Middle frontal gyrus (tissue), 1 donor: ENCODE measurements around the gene AGMO.

Experiments
- DNase-seq: peaks from one replicate; pipeline ENCODE4 v3.0.0-alpha.2; 2015; ENCODE audit warnings: low spot score; ENCODE audit errors: extremely low spot score

Gene AGMO

DNA sequence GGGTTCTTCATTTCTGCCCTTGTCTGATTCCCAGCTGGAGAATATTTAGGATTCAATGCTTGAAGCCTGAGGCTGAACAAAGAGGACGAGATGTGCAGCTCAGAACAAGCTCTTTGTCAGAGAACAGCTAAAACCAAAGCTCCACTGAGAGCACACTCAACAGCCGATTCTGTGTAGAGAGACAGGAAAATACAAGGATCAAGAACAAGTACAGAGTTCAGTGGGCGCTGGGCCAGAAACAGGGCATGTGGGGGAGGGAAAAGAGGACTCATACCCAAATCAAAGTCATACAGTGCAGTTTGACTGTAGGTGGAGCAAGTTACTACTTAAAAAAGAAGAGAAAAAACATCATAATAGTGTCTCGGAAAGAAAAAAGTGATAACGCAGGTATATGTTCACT lies at the start of gene AGMO:
AGMO (minus strand) TSS at position 181 of the 400 bp plus-strand sequence.
- DNase-seq: peak; percentile 28

DNA sequence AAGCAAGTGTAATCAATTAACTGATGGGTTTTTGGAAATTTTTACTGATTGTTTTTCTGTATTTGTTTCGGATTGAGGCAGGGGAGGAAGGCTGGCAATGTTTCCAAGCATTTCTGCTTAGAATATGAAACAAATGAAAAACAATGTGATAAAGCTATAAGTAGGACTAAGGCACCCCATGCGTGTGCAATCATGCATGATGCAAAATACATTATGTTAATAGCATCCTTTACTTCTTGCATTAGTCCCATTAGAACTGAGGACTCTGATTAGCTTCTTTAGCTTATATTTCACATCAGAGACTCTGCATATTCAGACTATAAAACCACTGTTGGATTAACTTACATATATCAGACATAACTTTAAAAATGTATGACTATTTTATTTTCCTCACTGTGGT lies 48.7 kb upstream of the AGMO start:
- no peak for DNase-seq

DNA sequence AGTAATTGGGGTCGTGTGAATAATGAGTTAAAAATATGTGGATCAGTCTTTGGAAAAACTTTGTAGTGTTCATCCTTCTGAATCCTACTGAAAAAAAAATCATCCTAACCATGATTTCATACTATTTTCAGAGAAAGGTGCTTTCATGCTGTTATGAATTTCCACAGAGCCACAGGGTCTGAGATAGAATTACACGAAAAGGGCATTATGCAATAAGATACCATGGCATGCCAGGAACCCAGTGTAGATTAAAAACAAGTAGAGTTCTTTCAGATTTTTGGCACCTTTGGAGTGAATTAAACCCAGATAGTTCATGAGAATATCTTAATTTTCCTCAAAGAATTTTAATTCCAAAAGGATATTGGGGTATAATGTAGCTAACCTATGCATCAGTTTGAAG lies 47.5 kb upstream of the AGMO start:
- no peak for DNase-seq

DNA sequence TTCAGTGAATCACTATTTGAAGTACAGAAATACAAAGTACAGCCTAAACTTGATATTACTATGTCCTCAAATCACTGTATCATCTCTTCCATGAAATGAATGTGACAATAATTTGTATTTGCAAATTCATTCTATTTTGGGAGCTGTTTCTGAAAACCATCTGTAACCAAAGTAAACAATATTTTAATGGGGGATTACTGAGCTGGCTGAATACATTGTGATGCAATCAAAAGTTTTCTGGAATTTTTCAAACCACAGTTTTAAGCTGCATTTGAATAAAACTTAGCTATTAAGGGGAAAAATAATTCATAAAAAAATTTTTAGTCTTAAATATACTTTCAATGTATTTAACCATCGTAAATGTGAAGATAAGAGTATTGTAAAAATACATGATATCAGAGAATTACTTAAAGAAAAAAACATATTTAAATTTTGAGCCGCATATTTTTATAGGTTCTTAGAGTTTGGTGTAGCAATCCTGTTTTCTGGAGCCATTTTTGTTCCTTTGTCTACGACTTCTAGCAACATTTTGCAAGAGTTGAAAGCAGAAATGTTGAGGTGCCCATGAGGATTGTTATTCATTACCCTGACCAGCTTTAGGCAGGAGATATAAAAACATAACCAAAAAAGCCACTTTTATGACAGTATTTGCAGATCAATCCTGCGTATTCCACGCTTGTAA lies 45.9 kb upstream of the AGMO start:
- DNase-seq: no peak

DNA sequence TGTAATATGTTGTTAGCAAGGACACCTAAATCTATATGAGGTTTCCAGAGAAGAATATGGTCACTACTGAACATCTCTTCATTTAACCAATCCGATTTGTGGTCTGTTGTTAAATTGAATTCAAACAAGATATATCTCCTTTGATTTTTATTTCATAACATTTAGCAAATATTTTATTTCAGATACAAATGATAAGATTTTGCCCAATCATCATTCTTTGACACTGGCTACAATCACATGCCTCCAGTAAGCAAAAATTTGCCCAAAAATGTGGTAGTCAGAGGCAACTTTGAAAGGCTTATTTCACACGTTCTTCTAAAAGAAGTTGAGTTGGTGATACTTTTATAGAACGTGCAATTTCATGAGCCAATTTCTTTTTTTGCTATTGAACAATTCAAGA lies 44.7 kb upstream of the AGMO start:
- no peak for DNase-seq

DNA sequence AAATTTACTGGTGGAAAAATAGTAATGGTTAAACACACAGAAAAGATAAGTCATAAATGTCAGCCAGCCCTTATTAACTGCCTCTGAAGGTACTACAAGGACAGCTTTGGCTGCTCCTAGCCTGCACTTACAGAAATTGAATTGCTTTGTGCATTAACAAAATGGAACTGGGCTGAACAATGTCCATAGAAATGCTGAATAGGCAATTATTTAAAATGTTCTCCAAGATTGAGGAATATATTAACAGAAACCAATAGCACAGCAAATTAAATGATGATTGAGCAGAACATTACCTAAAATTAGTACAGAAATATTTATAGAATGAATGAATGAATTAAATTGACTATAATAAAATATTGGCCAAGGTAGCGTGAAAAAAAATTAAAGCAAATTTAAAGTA lies 42.4 kb upstream of the AGMO start:
- DNase-seq: no peak

DNA sequence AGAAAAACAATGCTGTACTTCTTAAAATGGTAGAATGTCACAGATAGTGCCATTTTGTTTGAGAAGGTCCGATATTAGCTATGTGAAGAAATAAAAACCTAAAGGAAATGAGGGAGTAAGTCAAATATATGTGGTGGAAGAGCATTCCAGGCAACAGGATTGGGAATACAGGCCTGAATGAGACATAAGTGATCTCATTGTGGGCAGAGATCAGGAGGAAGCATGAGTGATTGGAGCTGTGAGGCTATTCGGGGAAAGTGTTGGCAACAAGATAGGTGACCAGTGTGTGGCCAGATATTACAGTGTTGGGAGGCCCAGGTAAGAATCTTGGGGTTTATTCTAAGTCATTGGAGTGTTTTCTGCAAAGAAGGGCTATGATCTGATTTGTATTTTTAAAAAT lies 41.3 kb upstream of the AGMO start:
- no peak for DNase-seq

DNA sequence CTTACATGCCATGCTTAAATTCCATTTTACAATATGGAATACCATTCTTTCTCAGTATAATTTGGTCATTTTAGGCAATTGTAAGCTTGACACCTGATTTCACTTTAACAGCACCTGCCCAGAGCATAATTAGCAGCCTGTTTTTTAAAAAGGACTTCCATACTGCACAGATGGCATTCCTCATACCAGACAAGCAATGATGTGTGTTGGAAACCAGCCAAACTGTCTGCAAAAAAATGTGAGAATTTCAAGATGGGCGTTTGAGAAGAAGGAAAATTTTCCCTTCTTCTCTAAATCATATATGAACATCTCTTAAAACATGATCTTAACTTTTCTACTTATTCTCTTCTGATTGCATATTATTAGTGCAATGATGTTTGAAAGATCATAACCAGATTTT lies 40.4 kb upstream of the AGMO start:
- DNase-seq: no peak

DNA sequence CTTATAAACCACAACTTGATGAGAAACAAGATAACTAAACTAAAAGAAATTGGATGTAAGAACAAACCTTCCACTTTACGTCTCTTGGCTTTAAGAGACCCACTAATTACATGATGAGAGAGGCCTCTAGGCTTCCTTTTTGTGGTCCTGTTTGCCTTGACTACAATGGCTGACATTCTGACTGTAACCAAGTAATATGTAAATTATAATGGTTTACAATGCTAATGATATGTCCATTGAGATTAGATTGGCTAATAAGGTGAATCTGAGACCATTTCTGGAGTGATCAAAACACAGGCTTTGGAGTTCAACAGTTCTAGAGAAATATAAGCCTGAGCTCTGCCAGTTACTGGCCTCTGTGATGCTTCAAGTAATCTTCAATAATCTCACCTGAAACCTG lies 39.4 kb upstream of the AGMO start:
- DNase-seq: no peak

DNA sequence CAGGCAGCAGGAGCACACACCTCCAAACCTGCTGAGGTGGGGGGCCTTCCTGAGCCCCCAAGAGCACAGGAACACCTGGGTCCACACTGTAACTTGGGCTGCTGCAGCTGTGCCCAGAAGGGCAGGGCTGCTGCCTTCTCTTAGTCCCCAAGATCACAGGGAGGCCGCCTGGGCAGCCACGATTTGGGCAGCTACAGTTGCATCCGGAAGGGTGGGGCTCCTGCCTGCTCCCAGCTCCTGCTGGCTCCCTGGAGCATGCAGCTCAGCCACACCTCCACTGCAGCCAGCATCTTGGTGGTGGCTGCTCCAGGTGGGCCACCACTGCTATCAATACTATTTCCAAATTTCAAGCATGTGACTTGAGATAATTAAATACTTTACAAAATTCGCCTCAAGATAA lies 38.5 kb upstream of the AGMO start:
- no peak for DNase-seq

DNA sequence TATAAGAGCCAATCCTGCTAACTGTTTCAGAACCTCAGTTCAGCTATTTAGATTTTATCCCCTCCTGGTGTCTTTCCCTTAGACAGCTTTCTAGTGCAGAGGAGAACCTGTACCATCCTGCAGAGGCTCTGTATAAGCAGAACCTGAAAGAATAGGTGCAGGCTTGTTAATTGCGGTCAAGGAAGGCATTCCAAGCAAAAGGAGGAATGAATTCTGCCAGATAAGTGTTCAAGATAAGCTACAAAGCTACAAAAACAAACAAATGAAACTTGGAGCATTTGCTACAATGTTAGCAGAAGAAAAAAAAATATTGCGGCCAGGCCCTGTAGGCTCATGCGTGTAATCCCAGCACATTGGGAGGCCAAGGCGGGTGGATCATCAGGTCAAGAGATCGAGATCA lies 32.6 kb upstream of the AGMO start:
- no peak for DNase-seq

DNA sequence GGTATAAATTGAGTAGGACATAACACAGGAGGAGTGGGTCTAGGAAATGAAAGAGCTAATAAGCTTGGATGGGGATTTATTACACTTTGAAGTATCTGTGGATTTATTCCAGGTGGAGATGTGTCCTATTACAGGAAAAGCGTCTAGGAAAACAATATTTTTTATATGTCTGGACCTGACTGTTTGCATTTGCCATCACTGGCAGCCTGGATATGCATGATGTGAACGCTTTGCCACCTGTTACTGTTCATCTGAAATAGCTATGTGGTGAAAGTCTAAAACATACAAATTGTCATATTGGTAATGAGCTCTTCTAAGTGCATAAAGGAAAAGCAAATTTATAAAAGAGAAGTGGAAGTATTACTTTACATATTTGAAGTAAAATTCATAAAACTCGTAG lies 31.6 kb upstream of the AGMO start:
- DNase-seq: no peak

DNA sequence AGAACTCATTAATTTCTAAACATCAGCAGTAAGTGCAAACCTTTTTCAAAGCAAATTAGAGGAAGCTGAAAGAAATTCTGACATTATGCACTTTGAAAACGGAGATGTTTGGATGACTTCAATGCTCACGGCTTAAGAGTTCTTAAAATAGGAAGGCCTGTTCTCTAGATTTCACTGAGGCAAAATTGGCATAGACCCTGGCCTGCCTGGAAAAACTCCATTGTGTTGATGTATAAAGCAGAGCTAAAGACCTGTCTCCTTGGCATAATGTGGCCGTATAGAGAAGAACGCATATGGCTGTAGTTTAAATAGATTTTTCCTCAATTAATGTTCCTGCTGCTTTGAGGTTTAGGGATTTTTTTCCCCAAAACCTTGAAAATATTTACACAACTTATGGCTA lies 24.5 kb upstream of the AGMO start:
- no peak for DNase-seq

DNA sequence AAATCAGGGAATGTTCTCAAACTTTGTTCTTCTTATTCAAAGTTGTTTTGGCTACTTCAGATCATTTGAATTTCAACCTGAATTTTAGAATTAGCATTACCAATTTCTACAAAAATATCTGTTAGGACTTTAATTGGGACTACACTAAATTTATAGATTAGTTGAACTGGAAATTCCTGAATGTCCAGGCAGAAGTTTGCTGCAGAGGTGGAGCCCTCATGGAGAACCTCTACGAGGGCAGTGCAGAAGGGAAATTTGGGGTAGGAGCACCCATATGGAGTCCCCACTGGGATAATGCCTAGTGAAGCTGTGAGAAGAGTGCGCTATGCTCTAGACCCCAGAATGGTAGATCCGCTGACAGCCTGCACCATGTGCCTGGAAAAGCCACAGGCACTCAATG lies 22.8 kb upstream of the AGMO start:
- DNase-seq: no peak

DNA sequence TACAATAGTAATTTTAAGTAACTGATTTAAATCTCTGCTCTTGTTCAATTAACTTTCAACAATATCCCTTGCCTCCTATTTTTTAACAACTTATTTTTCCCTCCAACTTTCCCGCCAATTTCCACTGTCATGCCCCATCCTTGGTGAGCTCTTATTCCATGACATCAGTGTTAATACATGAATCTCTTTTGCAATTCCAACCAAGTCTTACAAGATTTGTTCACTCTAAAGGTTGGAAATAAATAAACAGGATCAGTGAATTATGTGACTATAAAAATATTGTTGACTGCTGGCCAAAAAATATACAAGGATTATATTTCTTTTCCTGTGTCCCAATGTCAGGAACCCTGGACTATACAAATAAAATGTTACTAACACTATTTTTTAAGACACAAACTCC lies 21.0 kb upstream of the AGMO start:
- no peak for DNase-seq

DNA sequence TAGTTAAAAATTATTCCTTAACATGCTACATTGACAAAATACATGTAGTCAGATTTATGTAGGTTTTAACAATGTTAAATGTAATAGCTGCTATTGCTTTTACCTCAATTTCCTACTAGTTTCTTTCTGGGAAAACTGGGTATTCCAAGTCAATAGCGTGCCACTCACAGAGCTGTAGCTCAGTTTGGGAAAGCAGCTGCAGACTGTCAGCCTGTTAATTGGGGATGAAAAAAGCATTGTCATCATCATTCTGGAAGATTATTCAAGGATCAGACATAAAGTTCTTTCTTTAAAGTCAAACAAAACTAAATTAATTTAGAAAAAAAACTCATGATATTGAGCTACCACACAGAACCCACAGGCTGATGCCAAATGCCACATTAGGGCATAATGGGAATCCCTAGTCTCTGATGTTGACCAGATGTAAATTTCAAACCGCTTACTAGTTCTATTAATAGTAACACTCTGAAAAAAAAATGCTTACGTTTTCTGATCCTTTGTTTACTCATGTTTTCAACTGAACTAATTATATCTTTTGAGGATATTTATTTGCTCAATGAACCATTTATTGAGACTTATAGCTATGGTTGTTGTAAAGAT lies 19.6 kb upstream of the AGMO start:
- no peak for DNase-seq

DNA sequence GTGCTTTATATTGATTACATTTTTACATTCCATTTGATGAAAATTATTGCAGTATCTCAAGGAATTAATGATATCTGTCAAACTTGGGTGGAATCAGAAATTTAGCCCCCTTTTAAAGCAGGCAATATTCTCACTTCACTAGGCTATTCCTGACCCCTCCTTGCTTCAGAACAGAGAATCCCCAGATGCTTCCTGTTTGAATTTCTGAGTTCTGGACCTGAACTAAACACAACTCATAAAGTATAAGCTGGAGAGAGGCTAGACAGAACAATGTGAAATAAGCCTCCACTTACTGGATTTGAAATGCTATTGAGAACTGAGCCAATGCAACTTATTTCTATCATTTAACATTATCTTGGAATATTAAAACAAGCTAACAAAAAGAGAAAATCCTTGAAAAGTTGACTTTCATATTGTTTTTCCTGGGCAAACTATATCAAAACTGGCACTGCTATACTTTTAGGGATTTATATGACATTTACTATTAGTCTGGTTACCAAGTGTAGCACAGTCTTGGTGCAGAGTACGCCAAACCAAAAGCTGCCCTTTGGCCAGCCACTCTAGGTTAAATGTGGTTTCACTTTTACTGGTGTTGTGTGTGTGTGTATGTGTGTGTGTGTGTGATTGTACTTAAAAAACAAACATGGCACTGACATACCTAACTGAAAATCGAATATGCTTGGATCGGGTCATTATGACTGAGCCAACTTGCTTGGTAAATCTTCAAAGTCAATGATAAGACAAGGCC lies 19.0 kb upstream of the AGMO start:
- DNase-seq: no peak

DNA sequence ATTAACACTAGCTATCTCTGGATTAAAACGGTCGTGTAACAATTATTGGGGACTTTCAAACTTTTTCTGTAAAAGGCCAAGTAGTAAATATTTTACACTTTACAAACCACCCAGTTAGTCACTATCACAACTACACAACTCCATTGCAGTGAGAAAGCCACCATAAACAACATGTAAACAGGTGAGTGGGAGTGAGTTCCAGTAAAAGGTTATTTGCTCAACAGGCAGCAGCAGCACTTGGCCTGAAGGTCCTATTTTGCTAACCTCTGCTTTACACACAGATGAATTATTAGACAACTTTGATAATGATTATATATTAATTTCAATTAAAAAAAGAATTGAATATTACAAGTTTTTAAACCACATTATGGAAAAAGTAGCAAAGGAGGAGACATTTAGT lies 15.8 kb upstream of the AGMO start:
- DNase-seq: no peak

DNA sequence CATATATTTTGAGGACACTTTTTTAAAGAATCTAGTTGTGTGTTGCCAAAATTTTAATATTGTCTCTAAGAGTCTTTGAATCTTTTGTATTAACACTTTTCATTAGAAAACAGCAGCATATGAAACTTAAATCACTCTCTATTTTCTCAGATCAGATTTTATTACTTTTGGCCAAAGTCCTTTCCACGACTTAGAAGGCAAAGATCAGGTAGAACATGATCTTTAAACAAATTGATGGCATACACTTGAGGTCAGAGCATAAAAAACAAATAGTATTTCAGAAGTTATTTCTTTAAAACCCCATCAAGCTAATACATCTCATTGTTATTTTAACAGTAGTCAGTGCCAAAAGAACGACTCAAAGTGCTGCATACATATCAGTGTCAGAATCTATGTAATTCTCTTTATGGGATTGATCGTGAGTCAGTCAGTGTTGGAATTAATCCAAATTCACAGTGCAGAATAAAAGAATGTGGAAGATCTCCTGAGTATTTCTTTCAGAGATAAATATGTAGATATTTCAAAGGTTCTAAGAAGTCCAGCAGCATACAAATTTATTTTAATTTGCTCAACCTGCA lies 9.6 kb upstream of the AGMO start:
- DNase-seq: no peak

DNA sequence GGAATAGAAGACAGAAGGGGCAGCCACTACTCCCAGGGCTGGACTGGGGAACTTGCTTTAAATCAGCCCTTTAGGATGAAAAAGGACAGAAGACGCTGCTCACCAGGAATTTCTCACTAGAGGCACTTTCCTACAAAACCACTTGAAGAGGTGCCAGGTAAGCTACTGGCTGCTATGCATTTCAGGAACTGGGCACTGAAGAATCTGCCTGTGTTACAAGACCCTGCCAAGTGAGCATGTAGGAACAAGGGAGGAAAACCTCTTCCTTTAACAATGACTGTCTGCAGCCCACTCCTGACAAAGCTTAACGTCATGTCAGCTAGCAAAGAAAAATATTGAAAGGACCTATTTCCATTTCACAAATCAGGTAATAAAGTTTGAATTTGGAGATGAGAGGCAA lies 5.8 kb upstream of the AGMO start:
- DNase-seq: no peak

DNA sequence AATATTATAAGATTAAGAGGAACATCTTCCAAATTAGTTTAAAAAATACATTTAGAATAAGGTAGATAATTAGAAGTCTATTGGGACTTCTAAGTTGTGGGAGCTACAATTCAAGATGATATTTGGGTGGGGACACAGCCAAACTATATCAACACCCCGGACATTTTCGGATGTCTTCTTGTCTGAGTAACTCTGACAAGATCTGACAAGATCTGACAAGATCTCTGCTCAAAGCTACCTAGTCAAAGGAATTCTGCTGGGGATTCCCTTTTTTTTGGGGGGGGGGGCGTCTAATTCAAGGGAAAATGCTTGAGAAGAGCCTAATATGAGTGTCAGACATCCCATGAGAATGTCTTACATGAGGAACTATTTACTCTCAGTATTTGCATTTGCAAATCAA lies 5.2 kb upstream of the AGMO start:
- no peak for DNase-seq

DNA sequence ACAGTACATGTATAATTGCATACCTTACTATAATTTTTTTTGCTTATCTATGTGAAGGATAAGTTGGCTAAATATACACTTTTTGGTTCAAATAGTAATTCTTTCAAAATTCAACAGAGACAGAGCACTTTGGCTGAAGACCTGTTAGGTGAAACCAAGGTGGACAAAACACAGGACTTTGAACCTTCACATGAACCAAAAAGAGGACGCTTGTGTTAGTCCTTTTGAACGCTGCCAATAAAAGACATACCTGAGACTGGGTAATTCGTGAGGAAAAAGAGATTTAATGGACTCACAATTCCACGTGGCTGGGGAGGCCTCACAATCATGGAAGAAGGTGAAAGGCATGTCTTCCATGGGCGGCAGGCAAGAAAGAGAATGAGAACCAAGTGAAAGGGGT lies 4.7 kb upstream of the AGMO start:
- DNase-seq: no peak

DNA sequence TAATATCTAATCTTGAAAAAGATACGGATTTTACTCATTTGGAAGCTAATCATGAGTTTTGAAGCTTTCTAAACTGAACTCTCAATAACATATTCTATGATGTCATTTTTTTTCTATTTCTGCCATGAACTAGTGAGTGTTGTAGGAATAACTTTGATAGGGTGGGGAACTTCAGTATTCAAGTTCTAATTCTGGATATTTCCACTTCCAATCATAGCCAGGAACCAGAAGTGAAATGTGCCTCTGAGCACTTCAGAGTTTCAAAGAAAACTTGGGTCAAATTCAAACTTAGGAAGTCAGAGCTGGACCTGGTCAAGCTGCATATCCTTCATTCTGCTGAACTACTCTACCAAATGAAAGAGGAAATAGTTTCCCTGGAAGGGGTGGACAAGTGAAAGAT lies 847 bp downstream of the AGMO start:
- no peak for DNase-seq
